GM12878 (cell line): ENCODE results near the gene PCBP1. TPM values are rescaled to one million over a fixed set of nuclear protein-coding genes. Genes with fewer than 3 reads are reported as not detected.
"Not testable (repeated sequence)": the region's sequence is repeated elsewhere in the genome, so short reads cannot be mapped to it uniquely, and the experiment has no call there.

ENCODE experiments used
- ATAC-seq: fragments of 200-7000 bp; cut with Tn5 transposase; 3 replicates; pipeline ENCODE4 v1.9.1; 2020; ENCODE audit warnings: mild to moderate bottlenecking, moderate library complexity
- BruUV-seq: library from RNA; stranded (reverse); fragments of 400-500 nt; replicated peaks from 2 replicates; lab custom pipeline; 2021; lab: Mats Ljungman, UMichigan
- CTCF ChIA-PET: fragments of 300-600 bp; sonication (Branson Sonifier 250); formaldehyde crosslinking; extraction: SDS; loops from one replicate; lab custom pipeline; 2021; ENCODE audit warnings: inconsistent platforms; lab: Yijun Ruan, JAX
- POLR2A ChIA-PET: fragments of 350-600 bp; formaldehyde crosslinking; extraction: SDS; loops from one replicate; lab custom pipeline; 2021; ENCODE audit warnings: inconsistent platforms; lab: Charles Lee
- RAD21 ChIA-PET: fragments of 300-600 bp; sonication (Branson Sonifier 250); formaldehyde crosslinking; loops from one replicate; lab custom pipeline; 2023; ENCODE audit warnings: antibody characterized with exemption; ENCODE audit not compliant: unreplicated experiment; lab: Charles Lee
- SMC1A ChIA-PET: fragments of 300-600 bp; sonication (Branson Sonifier 250); formaldehyde crosslinking; loops from one replicate; lab custom pipeline; 2023; ENCODE audit not compliant: unreplicated experiment, uncharacterized antibody; lab: Charles Lee
- DNase-seq: peaks from one replicate; pipeline ENCODE4 v3.0.0-alpha.2; 2011; ENCODE audit warnings: low read depth, low spot score
- FAIRE-seq: peaks from 3 replicates; lab custom pipeline; 2011; peaks lifted over from hg19 to GRCh38; lab: Jason Lieb, UNC
- H2AFZ ChIP-seq: 2 replicates; pipeline ENCODE4 v1.6.0; 2011; ENCODE audit warnings: low read depth, low read length, control low read depth; ENCODE audit not compliant: control insufficient read depth
- H3K27ac ChIP-seq: 2 replicates; pipeline ENCODE4 v1.5.1; 2011; ENCODE audit warnings: control low read depth; ENCODE audit not compliant: control insufficient read depth, insufficient read depth
- H3K27me3 ChIP-seq, 2 experiments: replicated peaks in 1 of 2; 2 replicates each; pipeline versions ENCODE4 v1.6.0 to v1.6.1; 2011; ENCODE audit warnings: low read length in 1 of 2; ENCODE audit not compliant: control insufficient read depth in 2 of 2, insufficient read depth in 2 of 2
- H3K36me3 ChIP-seq, 2 experiments: 2 replicates each; pipeline ENCODE4 v1.5.1; 2011; ENCODE audit warnings: low read length in 1 of 2; ENCODE audit not compliant: control insufficient read depth in 2 of 2, insufficient read depth in 2 of 2
- H3K4me1 ChIP-seq: 2 replicates; pipeline ENCODE4 v1.6.1; 2011; ENCODE audit warnings: mild to moderate bottlenecking, low read length, moderate library complexity, mixed read lengths; ENCODE audit not compliant: control insufficient read depth, insufficient read depth
- H3K4me2 ChIP-seq: 2 replicates; pipeline ENCODE4 v1.6.0; 2011; ENCODE audit warnings: control low read depth; ENCODE audit not compliant: control insufficient read depth, insufficient read depth
- H3K4me3 ChIP-seq: fragments of 200-600 bp; sonication (generic); 2 replicates; pipeline ENCODE4 v1.5.1; 2016
- H3K79me2 ChIP-seq: 2 replicates; pipeline ENCODE4 v1.6.0; 2011; ENCODE audit warnings: low read length; ENCODE audit not compliant: control insufficient read depth, insufficient read depth
- H3K9ac ChIP-seq: 2 replicates; pipeline ENCODE4 v1.8.0; 2011; ENCODE audit warnings: low read length, control low read depth, mixed read lengths; ENCODE audit not compliant: control insufficient read depth, insufficient read depth
- H3K9me3 ChIP-seq: replicated peaks from 3 replicates; pipeline ENCODE4 v1.5.1; 2011; ENCODE audit warnings: mild to moderate bottlenecking, low read length; ENCODE audit not compliant: control insufficient read depth, insufficient read depth
- H4K20me1 ChIP-seq: 2 replicates; pipeline ENCODE4 v1.6.0; 2011; ENCODE audit not compliant: control insufficient read depth, insufficient read depth
- IKZF1 ChIP-seq: fragments of 450-650 bp; conservative IDR thresholded peaks from 2 replicates; pipeline ENCODE4 v1.6.1; 2017; ENCODE audit warnings: antibody characterized with exemption, mild to moderate bottlenecking
- PAX8 ChIP-seq: fragments of 450-650 bp; IDR thresholded peaks from 2 replicates; pipeline ENCODE4 v1.6.1; 2017; ENCODE audit warnings: mild to moderate bottlenecking, moderate library complexity
- PKNOX1 ChIP-seq: fragments of 450-650 bp; IDR thresholded peaks from 2 replicates; pipeline ENCODE4 v1.6.1; 2016; ENCODE audit warnings: mild to moderate bottlenecking
- SMAD1 ChIP-seq: fragments of 450-650 bp; IDR thresholded peaks from 2 replicates; pipeline ENCODE4 v1.6.1; 2018; ENCODE audit warnings: mild to moderate bottlenecking, low read depth; ENCODE audit not compliant: partially characterized antibody
- WGBS: methylation state at CpG from one replicate; pipeline ENCODE4 v1.1.6; 2016; ENCODE audit warnings: low lambda C conversion rate; ENCODE audit not compliant: insufficient replicate concordance, insufficient coverage; ENCODE audit errors: missing lambda C conversion rate; 5-methylcytosine and 5-hydroxymethylcytosine counted together
- in situ Hi-C: fragments of 300-500 bp; cut with MboI; formaldehyde crosslinking; loops from 9 replicates; pipeline ENCODE4 v1.14.3; 2018; ENCODE audit warnings: mixed read lengths
- intact Hi-C: fragments of 100-400 bp; cut with micrococcal nuclease; formaldehyde crosslinking; loops from one replicate; pipeline ENCODE4 v1.14.2; 2022; ENCODE audit not compliant: unreplicated experiment
- polyA plus RNA-seq, 11 experiments: library from polyadenylated mRNA; depleted of rRNA in 4 of 11; unstranded in 6 of 11; stranded (reverse) in 5 of 11; fragments of >200 nt; fragmentation: Nextera tagmentation in 4 of 11; fragmentation: Illumina TruSeq in 1 of 11; extraction: Ambion mirVana in 4 of 11; extraction: Trizol in 1 of 11; gene quantifications; 1 replicate in 1 of 11; 2 replicates in 10 of 11; pipeline versions ENCODE4 v1.2.1 to v1.2.3, GENCODE V29; 2011 to 2016; ENCODE audit warnings: inconsistent platforms in 2 of 11, missing spikeins in 2 of 11, low read depth in 1 of 11
- total RNA-seq, 4 experiments: library from RNA; depleted of rRNA in 3 of 4; stranded (reverse); fragments of >200 nt in 3 of 4; fragmentation: Illumina TruSeq in 1 of 4; extraction: Trizol in 1 of 4; gene quantifications; 2 replicates each; pipeline versions ENCODE4 v1.2.1 to v1.2.3, GENCODE V29; 2013 to 2021
- TF ChIP-seq, protein P1 (sequence below): fragments of 450-650 bp; IDR thresholded peaks from 2 replicates; pipeline ENCODE4 v1.6.1; 2017; ENCODE audit warnings: mild to moderate bottlenecking, moderate library complexity
- TF ChIP-seq, protein P2 (sequence below): fragments of 450-650 bp; IDR thresholded peaks from 2 replicates; pipeline ENCODE4 v1.6.1; 2017; ENCODE audit warnings: mild to moderate bottlenecking, moderate library complexity
- TF ChIP-seq, protein P3 (sequence below): fragments of 450-650 bp; IDR thresholded peaks from 2 replicates; pipeline ENCODE4 v1.6.1; 2016; ENCODE audit warnings: mild to moderate bottlenecking

The PCBP1 gene
- total and polyA plus RNA-seq, 10 of the 15 experiments (the other 5 are each of a cell fraction or from before 2014, with no cell fraction given): 24.4 to 494 (median 130) TPM

DNA sequence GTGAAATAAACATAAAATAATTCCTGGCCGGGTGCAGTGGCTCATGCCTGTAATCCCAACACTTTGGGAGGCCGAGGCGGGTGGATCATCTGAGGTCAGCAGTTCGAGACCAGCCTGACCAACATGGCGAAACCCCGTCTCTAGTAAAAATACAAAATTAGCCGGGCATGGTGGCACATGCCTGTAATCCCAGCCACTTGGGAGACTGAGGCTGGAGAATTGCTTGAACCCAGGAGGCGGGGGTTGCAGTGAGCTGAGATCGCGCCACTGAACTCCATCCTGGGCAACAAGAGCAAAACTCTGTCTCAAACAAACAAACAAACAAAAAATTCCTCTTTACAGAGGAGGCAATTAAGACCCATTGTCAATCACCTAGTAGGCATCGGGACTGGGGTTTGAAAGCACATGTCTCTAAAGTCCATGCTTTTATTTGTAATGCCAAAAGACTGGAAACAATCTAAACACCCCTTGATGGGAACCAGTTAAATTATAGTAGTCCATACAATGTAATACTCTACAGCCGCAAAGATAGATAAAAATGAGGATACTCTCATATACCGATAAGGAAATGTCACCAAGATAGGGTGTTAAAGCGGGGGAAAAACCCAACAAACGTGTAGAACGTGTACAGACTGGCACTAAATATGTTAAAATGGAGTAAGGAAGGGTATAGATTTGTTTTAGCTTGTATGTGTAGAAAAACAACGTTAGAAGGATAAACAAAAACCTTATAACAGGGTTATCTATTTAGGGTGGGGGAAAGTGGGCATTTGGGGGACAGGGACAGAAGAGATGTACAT lies 44.3 kb downstream of the PCBP1 start:
- RAD21 ChIA-PET: interaction anchor here (1.5 to 10.5 kb wide), 11 partner anchors 10 to 218 kb away, joined by 3 to 181 read pairs (median 39); partner anchors contain the start of genes MXD1 and PCBP1
- BruUV-seq, in situ Hi-C loops, H3K36me3 ChIP-seq, DNase-seq, FAIRE-seq, H3K9me3 ChIP-seq, H4K20me1 ChIP-seq, ATAC-seq, H2AFZ ChIP-seq, H3K79me2 ChIP-seq, H3K27me3 ChIP-seq: not testable (repeated sequence)
- CTCF ChIA-PET: interaction anchor here (1.1 to 6.5 kb wide), 8 partner anchors 11 to 219 kb away, joined by 4 to 54 read pairs (median 12); partner anchors contain the start of gene MXD1
- TF ChIP-seq, protein P1, sequence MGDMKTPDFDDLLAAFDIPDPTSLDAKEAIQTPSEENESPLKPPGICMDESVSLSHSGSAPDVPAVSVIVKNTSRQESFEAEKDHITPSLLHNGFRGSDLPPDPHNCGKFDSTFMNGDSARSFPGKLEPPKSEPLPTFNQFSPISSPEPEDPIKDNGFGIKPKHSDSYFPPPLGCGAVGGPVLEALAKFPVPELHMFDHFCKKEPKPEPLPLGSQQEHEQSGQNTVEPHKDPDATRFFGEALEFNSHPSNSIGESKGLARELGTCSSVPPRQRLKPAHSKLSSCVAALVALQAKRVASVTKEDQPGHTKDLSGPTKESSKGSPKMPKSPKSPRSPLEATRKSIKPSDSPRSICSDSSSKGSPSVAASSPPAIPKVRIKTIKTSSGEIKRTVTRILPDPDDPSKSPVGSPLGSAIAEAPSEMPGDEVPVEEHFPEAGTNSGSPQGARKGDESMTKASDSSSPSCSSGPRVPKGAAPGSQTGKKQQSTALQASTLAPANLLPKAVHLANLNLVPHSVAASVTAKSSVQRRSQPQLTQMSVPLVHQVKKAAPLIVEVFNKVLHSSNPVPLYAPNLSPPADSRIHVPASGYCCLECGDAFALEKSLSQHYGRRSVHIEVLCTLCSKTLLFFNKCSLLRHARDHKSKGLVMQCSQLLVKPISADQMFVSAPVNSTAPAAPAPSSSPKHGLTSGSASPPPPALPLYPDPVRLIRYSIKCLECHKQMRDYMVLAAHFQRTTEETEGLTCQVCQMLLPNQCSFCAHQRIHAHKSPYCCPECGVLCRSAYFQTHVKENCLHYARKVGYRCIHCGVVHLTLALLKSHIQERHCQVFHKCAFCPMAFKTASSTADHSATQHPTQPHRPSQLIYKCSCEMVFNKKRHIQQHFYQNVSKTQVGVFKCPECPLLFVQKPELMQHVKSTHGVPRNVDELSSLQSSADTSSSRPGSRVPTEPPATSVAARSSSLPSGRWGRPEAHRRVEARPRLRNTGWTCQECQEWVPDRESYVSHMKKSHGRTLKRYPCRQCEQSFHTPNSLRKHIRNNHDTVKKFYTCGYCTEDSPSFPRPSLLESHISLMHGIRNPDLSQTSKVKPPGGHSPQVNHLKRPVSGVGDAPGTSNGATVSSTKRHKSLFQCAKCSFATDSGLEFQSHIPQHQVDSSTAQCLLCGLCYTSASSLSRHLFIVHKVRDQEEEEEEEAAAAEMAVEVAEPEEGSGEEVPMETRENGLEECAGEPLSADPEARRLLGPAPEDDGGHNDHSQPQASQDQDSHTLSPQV: peak; percentile 86; the same call in 1 of the 2 replicates
- TF ChIP-seq IKZF1: 0 out of 2 replicates have a peak, but pooled peaks have one; percentile 24
- TF ChIP-seq, protein P2, sequence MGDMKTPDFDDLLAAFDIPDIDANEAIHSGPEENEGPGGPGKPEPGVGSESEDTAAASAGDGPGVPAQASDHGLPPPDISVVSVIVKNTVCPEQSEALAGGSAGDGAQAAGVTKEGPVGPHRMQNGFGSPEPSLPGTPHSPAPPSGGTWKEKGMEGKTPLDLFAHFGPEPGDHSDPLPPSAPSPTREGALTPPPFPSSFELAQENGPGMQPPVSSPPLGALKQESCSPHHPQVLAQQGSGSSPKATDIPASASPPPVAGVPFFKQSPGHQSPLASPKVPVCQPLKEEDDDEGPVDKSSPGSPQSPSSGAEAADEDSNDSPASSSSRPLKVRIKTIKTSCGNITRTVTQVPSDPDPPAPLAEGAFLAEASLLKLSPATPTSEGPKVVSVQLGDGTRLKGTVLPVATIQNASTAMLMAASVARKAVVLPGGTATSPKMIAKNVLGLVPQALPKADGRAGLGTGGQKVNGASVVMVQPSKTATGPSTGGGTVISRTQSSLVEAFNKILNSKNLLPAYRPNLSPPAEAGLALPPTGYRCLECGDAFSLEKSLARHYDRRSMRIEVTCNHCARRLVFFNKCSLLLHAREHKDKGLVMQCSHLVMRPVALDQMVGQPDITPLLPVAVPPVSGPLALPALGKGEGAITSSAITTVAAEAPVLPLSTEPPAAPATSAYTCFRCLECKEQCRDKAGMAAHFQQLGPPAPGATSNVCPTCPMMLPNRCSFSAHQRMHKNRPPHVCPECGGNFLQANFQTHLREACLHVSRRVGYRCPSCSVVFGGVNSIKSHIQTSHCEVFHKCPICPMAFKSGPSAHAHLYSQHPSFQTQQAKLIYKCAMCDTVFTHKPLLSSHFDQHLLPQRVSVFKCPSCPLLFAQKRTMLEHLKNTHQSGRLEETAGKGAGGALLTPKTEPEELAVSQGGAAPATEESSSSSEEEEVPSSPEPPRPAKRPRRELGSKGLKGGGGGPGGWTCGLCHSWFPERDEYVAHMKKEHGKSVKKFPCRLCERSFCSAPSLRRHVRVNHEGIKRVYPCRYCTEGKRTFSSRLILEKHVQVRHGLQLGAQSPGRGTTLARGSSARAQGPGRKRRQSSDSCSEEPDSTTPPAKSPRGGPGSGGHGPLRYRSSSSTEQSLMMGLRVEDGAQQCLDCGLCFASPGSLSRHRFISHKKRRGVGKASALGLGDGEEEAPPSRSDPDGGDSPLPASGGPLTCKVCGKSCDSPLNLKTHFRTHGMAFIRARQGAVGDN: peak; percentile 77; the same call in 1 of the 2 replicates
- TF ChIP-seq PKNOX1: peak; percentile 54; the same call in 1 of the 2 replicates
- TF ChIP-seq, protein P3, sequence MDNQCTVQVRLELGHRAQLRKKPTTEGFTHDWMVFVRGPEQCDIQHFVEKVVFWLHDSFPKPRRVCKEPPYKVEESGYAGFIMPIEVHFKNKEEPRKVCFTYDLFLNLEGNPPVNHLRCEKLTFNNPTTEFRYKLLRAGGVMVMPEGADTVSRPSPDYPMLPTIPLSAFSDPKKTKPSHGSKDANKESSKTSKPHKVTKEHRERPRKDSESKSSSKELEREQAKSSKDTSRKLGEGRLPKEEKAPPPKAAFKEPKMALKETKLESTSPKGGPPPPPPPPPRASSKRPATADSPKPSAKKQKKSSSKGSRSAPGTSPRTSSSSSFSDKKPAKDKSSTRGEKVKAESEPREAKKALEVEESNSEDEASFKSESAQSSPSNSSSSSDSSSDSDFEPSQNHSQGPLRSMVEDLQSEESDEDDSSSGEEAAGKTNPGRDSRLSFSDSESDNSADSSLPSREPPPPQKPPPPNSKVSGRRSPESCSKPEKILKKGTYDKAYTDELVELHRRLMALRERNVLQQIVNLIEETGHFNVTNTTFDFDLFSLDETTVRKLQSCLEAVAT: peak; percentile 97
- TF ChIP-seq SMAD1: peak; percentile 38
- peak; percentile 39; the same call in 1 of the 2 replicates for TF ChIP-seq PAX8
- SMC1A ChIA-PET: interaction anchor here (0.8 to 13.4 kb wide), 11 partner anchors 10 to 328 kb away, joined by 3 to 311 read pairs (median 27); partner anchors contain the start of genes C2orf42, MXD1 and PCBP1
- Histone ChIP-seq H3K4me1 (peaks cover 59% of the 10 kb centered on the region), H3K4me3 (peak overlapping the region; percentile 67), H3K27ac (peak overlapping the region; percentile 99), H3K4me2 (peak overlapping the region; percentile 90), H3K9ac (peak overlapping the region; percentile 95)
- POLR2A ChIA-PET: interaction anchor here (0.5 to 13.8 kb wide), 10 partner anchors 8 to 300 kb away, joined by 3 to 263 read pairs (median 41); partner anchors contain the start of genes MXD1 and PCBP1
- WGBS: 53% methylated on average over 17 of the region's 17 CpGs
- intact Hi-C loops: loop anchor here (2.0 kb wide), 1 partner anchor 45 kb away; the partner anchor contains the start of gene PCBP1
